Karpas-422 (cell line): ENCODE measurements around the gene RAG2. TPM values are rescaled to one million over a fixed set of nuclear protein-coding genes. Genes with fewer than 3 reads are reported as not detected.

Source experiments
- DNase-seq: peaks from one replicate; pipeline ENCODE4 v3.0.0-alpha.2; 2015
- H2AFZ ChIP-seq: fragments of 200-600 bp; sonication (generic); 2 replicates; pipeline ENCODE4 v1.6.1; 2014; ENCODE audit warnings: antibody characterized with exemption, low read length, mixed read lengths
- H3K27ac ChIP-seq: fragments of 200-600 bp; sonication (generic); 2 replicates; pipeline ENCODE4 v1.5.1; 2014; ENCODE audit warnings: mild to moderate bottlenecking, low read length, moderate library complexity
- H3K27me3 ChIP-seq: fragments of 200-600 bp; sonication (generic); 2 replicates; pipeline ENCODE4 v1.6.1; 2014; ENCODE audit warnings: low read length, mixed read lengths
- H3K36me3 ChIP-seq: fragments of 200-600 bp; sonication (generic); 2 replicates; pipeline ENCODE4 v1.6.1; 2014; ENCODE audit warnings: low read length, mixed read lengths; ENCODE audit not compliant: insufficient read depth
- H3K4me1 ChIP-seq: fragments of 200-600 bp; sonication (generic); 2 replicates; pipeline ENCODE4 v1.6.1; 2014; ENCODE audit warnings: mild to moderate bottlenecking, low read length, mixed read lengths
- H3K4me2 ChIP-seq: fragments of 200-600 bp; sonication (generic); 2 replicates; pipeline ENCODE4 v1.6.1; 2014; ENCODE audit warnings: low read length, low read depth, mild to moderate bottlenecking; ENCODE audit not compliant: poor library complexity, severe bottlenecking
- H3K4me3 ChIP-seq: fragments of 200-600 bp; sonication (generic); 2 replicates; pipeline ENCODE4 v1.5.1; 2014; ENCODE audit warnings: mild to moderate bottlenecking, antibody characterized with exemption, low read length, mixed read lengths
- H3K79me2 ChIP-seq: fragments of 200-600 bp; sonication (generic); 2 replicates; pipeline ENCODE4 v1.6.1; 2014; ENCODE audit warnings: mild to moderate bottlenecking, low read length, mixed read lengths
- H3K9ac ChIP-seq: fragments of 200-600 bp; sonication (generic); 2 replicates; pipeline ENCODE4 v1.6.0; 2014; ENCODE audit warnings: low read length
- H3K9me2 ChIP-seq: fragments of 200-600 bp; sonication (generic), shearing (Covaris generic); replicated peaks from 2 replicates; pipeline ENCODE4 v1.6.0; 2014; ENCODE audit warnings: mild to moderate bottlenecking, low read length, moderate library complexity; ENCODE audit not compliant: insufficient read depth
- H3K9me3 ChIP-seq: fragments of 300-700, 200-600 bp; sonication (generic); 2 replicates; pipeline ENCODE4 v1.6.1; 2014; ENCODE audit warnings: low read length, mixed read lengths
- H4K20me1 ChIP-seq: fragments of 200-600 bp; sonication (generic); 2 replicates; pipeline ENCODE4 v1.6.1; 2014; ENCODE audit warnings: mild to moderate bottlenecking, antibody characterized with exemption, low read length, low read depth; ENCODE audit not compliant: insufficient read depth
- total RNA-seq: library from RNA; depleted of rRNA; stranded (reverse); fragments of >200 nt; shearing (Covaris generic); gene quantifications from 2 replicates; pipeline ENCODE4 v1.2.3, GENCODE V29; 2014; ENCODE audit warnings: low replicate concordance

Gene RAG2
- total RNA-seq, 1 experiment from 2014 or later, result not detected

DNA sequence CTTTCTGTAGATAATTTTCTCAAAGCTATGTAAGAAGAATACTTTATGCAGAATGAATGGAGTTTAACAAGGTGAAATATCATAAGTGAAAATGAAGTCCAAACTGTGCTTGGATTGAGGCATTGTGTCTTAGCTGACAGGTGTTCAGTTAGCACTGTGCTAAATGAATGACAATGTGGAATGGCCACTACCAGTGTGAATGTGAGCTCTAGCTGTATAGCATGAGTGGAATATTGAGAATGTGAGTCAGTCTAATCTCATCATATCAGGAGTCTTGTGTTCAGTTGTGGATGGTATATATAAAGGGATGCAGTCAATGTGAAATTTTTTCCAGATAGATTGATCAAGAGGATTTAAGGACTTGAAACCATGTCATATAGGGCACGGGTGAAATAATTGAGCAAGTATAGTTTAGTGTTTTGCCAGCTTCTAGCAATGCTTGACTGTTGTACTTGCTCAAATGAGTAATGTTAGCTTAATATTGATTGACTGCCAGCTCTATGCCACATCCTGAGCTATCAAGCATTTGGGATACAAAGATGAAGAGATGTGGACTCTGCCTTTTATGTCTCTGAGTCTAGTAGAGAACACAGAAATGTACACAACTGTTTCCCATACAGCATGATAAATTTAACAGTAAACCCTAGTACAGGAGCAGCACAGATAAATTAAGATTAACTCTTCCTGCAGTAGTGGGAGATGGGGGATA, 10.6 kb upstream of the RAG2 start:
- no peak overlapping the region for H3K4me3 ChIP-seq
- no peak overlapping the region for H2AFZ ChIP-seq
- no peaks in the 10 kb centered on the region for H3K9me3 ChIP-seq
- no peaks in the 10 kb centered on the region for H3K27me3 ChIP-seq
- no peak overlapping the region for H3K4me2 ChIP-seq
- H3K9ac ChIP-seq, result no peak overlapping the region
- no peaks in the 10 kb centered on the region for H3K9me2 ChIP-seq
- peaks cover 10% of the 10 kb centered on the region for H3K4me1 ChIP-seq
- H4K20me1 ChIP-seq, result 0 out of 2 replicates have a peak, but pooled peaks cover 2% of the 10 kb centered on the region
- H3K79me2 ChIP-seq, result no peaks in the 10 kb centered on the region
- no peak overlapping the region for H3K27ac ChIP-seq
- no peaks in the 10 kb centered on the region for H3K36me3 ChIP-seq
- no peak for DNase-seq

DNA sequence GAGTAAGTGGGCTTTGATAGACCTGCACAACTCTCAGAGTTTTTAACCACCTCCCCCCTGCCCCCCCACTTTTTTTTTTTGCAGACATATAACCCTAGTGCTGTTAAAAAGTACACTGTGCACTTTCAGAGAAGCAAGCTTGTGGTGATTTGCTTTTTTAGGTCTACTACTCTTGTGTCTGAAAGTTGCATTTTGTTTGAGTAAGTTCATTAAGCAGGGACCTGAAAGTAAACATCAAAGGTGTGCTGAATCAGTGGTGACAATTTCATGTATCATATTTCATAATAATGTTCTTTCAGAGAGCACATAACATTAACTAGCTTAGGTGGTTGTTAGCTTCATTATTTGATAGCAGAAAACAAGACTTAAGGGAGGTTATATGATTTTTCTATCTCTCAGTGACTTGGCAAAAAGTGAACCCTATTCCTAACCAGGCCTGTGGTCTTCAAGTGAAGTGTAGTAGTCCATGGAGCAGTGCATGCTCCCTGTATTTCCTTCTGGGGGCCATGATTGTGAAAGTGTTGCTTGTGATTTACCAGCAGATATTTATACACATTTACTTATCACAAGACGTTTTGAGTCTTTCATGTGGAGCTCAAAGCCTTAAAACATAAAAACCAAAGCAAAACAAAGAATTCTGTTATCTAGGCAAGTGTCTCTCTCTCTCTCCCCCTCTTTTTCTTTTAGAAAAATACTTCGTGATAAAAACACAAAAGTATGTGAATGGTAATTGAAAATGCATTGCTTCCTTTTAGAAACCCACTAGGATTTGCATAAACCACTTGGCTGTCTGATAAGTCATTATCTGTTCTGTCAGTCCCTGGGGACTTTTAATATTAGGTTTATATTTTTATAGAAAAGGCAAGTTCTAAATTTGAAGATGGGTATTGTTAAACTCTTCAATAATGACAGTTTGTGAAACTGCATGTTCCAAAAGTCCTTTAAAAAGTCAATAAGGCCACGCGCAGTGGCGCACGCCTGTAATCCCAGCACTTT, 7.5 kb upstream of the RAG2 start:
- Histone ChIP-seq H4K20me1 (0 out of 2 replicates have a peak, but pooled peaks cover 2% of the 10 kb centered on the region), H3K9me3 (no peaks in the 10 kb centered on the region), H3K27me3 (no peaks in the 10 kb centered on the region), H3K36me3 (no peaks in the 10 kb centered on the region), H3K9me2 (no peaks in the 10 kb centered on the region), H3K79me2 (no peaks in the 10 kb centered on the region), H3K4me1 (peaks cover 11% of the 10 kb centered on the region), H3K27ac (no peak overlapping the region), H3K4me3 (no peak overlapping the region), H2AFZ (no peak overlapping the region), H3K4me2 (no peak overlapping the region), H3K9ac (no peak overlapping the region)
- DNase-seq, result no peak

DNA sequence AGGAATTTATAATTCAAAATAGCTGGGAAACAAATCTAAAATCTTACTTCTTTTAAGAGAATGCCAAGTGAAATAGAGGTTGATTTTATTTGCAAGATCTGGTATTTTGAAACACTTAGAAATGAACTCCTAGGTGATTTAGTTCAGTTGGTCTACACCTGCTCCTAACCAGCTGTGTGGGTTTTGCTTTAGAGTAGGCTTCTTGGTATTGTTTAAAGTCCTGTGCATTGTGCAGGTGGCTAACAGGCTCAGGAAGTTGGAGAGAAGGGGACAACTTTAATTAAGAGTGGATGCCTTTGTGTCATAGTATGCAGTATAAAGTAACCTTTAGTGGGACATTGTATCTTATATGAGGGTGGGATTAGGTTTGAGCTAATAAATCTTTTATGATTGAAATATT, 4.1 kb upstream of the RAG2 start:
- Histone ChIP-seq H3K9me3 (no peaks in the 10 kb centered on the region), H3K4me2 (no peak overlapping the region), H3K9ac (no peak overlapping the region), H2AFZ (no peak overlapping the region), H3K4me3 (no peak overlapping the region), H3K36me3 (no peaks in the 10 kb centered on the region), H3K79me2 (no peaks in the 10 kb centered on the region), H3K27me3 (no peaks in the 10 kb centered on the region), H4K20me1 (no peaks in the 10 kb centered on the region), H3K9me2 (no peaks in the 10 kb centered on the region), H3K4me1 (peaks cover 11% of the 10 kb centered on the region), H3K27ac (no peak overlapping the region)
- DNase-seq, result no peak

DNA sequence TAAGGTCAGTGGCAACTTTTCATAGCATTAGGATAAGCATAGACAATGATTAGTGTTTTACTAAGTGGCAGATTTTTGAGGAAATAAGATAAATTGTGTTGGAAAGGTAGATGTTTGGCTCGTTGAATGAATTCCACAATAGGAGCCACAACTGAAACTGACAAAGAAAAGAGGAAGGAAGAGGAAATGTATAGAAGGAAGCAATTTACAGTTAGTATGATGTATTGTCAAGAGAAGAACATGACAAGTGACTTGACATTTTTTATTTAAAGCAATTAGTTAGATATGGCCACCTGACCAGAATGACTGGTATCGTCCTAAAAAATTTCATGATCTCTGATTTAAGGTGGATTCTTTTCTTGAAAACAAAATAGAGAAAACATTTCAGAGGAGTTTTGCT, 3.1 kb upstream of the RAG2 start:
- Histone ChIP-seq H3K27ac (no peak overlapping the region), H3K4me2 (no peak overlapping the region), H3K27me3 (no peaks in the 10 kb centered on the region), H3K9me2 (no peaks in the 10 kb centered on the region), H3K9me3 (no peaks in the 10 kb centered on the region), H2AFZ (no peak overlapping the region), H3K9ac (no peak overlapping the region), H3K79me2 (no peaks in the 10 kb centered on the region), H3K4me3 (no peak overlapping the region), H4K20me1 (no peaks in the 10 kb centered on the region), H3K36me3 (no peaks in the 10 kb centered on the region), H3K4me1 (peaks cover 11% of the 10 kb centered on the region)
- DNase-seq, result no peak

DNA sequence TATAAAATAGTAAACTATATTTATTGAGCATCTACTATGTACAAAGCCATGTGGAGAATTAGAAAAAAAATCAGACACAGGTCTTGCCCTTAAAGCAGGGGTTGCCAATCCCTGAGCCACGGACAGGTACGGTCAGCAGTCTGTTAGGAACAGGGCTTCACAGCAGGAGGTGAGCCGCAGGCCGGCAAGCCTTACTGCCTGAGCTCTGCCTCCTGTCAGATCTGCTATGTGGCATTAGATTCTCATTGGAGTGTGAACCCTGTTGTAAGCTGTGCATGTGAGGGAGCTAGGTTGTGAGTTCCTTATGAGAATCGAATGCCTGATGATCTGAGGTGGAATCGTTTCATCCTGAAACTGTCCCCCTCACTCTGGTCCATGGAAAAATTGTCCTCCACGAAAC, 2.1 kb upstream of the RAG2 start:
- Histone ChIP-seq H3K9ac (no peak overlapping the region), H3K4me1 (peaks cover 4% of the 10 kb centered on the region; the same call in 1 of the 2 replicates), H3K27me3 (no peaks in the 10 kb centered on the region), H3K9me2 (no peaks in the 10 kb centered on the region), H3K27ac (no peak overlapping the region), H3K79me2 (no peaks in the 10 kb centered on the region), H2AFZ (no peak overlapping the region), H3K9me3 (no peaks in the 10 kb centered on the region), H3K4me3 (no peak overlapping the region), H3K36me3 (no peaks in the 10 kb centered on the region), H3K4me2 (no peak overlapping the region), H4K20me1 (no peaks in the 10 kb centered on the region)
- DNase-seq, result no peak

DNA sequence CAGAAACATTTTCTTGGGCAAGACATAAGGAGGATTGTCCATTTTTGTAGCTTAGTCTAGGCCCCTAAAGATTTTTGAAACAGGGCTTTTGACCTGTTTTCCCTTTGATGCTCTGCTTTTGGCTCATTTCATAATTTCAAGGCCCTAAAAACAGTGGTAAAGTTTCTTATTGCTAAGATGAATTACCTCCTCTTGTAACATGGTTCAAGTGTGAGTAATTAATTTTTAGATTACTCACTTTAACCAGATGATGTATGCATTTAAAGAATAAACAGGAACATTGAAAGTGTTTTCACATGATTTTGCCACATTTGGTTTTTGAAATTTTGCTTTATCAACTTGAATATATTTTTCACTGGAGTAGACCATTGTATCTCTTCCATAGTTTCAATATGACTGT, 1.2 kb downstream of the RAG2 start:
- Histone ChIP-seq H3K4me2 (no peak overlapping the region), H3K9ac (no peak overlapping the region), H3K79me2 (no peaks in the 10 kb centered on the region), H3K4me1 (no peaks in the 10 kb centered on the region), H3K9me2 (no peaks in the 10 kb centered on the region), H4K20me1 (no peaks in the 10 kb centered on the region), H3K36me3 (no peaks in the 10 kb centered on the region), H3K27me3 (no peaks in the 10 kb centered on the region), H3K4me3 (no peak overlapping the region), H3K27ac (no peak overlapping the region), H3K9me3 (no peaks in the 10 kb centered on the region), H2AFZ (no peak overlapping the region)
- DNase-seq, result no peak

DNA sequence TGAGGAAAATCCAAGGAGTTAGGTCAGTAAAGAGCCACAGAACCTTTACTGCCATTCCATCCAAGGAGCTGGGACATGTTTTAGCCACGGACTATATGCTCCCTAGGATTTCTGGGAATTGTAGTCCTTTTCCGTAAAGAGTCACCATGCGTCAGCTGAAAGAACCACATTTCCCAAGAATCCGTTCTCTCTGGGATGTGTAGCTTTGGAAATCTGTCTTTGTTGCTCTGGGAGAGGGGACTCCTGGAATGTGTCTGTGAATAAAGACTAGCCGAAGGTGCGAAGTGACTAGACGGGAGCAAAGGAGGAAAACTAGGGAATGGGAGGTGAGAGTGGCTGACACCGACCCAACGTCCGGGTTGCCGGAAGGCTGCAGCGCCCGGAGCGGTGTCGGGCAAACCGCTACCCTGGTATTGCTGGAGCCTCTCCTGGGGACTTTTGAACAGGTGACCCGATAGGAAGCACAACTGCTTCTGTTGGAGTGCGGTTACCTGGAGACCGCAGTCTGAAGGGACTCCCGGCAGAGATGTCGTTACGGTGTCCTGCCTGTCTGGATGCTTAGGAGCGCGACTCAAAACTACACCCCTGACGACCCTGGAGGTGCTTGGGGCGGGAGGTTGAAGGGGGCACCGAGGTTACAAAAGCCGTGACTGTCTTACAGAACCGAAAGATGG, 3.6 kb downstream of the RAG2 start, which contains the start of gene IFTAP:
Gene IFTAP (plus strand): TSS at position 187 of the 674 bp plus-strand sequence. CDS start 15,602 bp downstream, outside the sequence.
- H2AFZ ChIP-seq, result no peak within 1 kb of the TSS
- H3K36me3 ChIP-seq, result no peaks in the 10 kb centered on the region
- no peak for DNase-seq
- H3K27ac ChIP-seq, result no peak within 1 kb of the TSS
- H3K4me2 ChIP-seq, result no peak within 1 kb of the TSS
- H3K9ac ChIP-seq, result no peak within 1 kb of the TSS
- H3K27me3 ChIP-seq, result no peaks in the 10 kb centered on the region
- H3K4me3 ChIP-seq, result no peak within 1 kb of the TSS
- no peaks in the 10 kb centered on the region for H3K4me1 ChIP-seq
- H3K9me3 ChIP-seq, result no peaks in the 10 kb centered on the region
- H4K20me1 ChIP-seq, result no peaks in the 10 kb centered on the region
- no peaks in the 10 kb centered on the region for H3K79me2 ChIP-seq
- no peaks in the 10 kb centered on the region for H3K9me2 ChIP-seq

DNA sequence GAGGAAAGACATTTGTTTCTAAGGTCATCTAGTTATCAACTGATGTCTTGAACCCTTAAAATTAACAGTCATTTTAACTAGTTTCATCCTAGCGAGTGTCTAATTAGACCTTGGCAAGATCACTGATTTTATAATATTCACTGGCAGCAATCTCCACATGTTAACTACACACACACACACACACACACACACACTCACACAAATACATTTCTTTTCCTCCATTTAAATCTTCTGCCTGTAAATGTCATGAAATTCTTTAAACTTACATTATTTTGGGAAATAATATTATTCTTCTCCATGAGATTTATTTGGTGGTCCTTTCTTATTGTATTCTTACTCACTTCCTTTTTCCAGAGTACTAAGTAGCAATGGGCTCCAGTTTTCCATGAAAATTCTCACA, 6.6 kb downstream of the RAG2 start:
- Histone ChIP-seq H3K9me3 (no peaks in the 10 kb centered on the region), H3K4me1 (no peaks in the 10 kb centered on the region), H2AFZ (no peak overlapping the region), H3K36me3 (no peaks in the 10 kb centered on the region), H3K4me3 (no peak overlapping the region), H3K9ac (no peak overlapping the region), H3K27me3 (no peaks in the 10 kb centered on the region), H3K9me2 (no peaks in the 10 kb centered on the region), H3K27ac (no peak overlapping the region), H3K79me2 (no peaks in the 10 kb centered on the region), H4K20me1 (no peaks in the 10 kb centered on the region), H3K4me2 (no peak overlapping the region)
- no peak for DNase-seq
